Measurements from ENCODE around the gene ARID5B. TPM values are rescaled to one million over a fixed set of nuclear protein-coding genes. Genes with fewer than 3 reads are reported as not detected.

Gene ARID5B
- total and polyA plus RNA-seq, 2 of the 4 experiments (the other 2 are of a cell fraction): 41.0 to 125 TPM

GRCh38 chr10:62039954-62040353 is 138.5 kb downstream of the ARID5B start (continued):
- TF ChIP-seq BHLHE40 (IDR thresholded peaks at IDR 0.05; ENCODE audit: low read depth, low read length): no peak

DNA sequence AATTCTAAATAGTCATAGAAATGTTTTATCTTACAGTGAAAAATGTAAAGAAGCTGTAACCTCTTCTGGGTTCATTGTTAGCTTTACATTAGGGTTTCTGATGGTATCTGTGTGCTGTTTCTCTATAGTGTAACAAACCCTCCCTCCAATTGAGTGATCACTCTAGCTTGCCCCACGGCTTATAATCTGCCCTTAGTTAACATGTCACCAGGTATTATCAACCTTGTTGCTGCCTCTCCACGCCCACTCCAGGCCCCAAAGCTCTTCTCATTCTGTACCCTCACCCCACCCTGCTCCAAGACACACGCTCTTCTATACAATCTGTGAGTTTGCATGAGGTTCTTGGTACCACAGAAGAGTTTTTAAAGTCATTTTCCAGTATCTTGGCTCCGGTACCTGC is 139.4 kb downstream of the ARID5B start:
- H2BK120ac ChIP-seq (ENCODE audit: low read depth, low read length): peak overlapping the region; percentile 92
- H3K4me3 ChIP-seq (ENCODE audit: insufficient read depth, low read depth, low read length): no peak overlapping the region
- H3K23ac ChIP-seq (ENCODE audit: low read depth, low read length): peak overlapping the region; percentile 79
- H4K91ac ChIP-seq (ENCODE audit: insufficient read depth, low read depth, low read length): peak overlapping the region; percentile 85
- no peak for ATAC-seq (ENCODE audit: low read depth)
- no peak for DNase-seq
- H3K9me1 ChIP-seq (ENCODE audit: insufficient read depth, low read length): peaks cover 28% of the 10 kb centered on the region
- H3K14ac ChIP-seq (replicated peaks; ENCODE audit: low read depth, low read length): peak overlapping the region; percentile 90
- peak overlapping the region; percentile 89 for H3K4ac ChIP-seq (ENCODE audit: low read depth, low read length)
- BruUV-seq (replicated peaks): no TSS peak
- ChIA-PET CTCF (interaction anchor here (1.1 kb wide), 1 partner anchor 208 kb away, joined by 4 read pairs; no protein-coding TSS in a partner anchor), POLR2A (ENCODE audit: unreplicated experiment) (interaction anchor here (0.7 kb wide), 1 partner anchor 10 kb away, joined by 4 read pairs; no protein-coding TSS in a partner anchor)
- H3K27ac ChIP-seq (ENCODE audit: insufficient read depth, low read length): peak overlapping the region; percentile 72
- no peak overlapping the region for H3K9ac ChIP-seq (ENCODE audit: low read depth, low read length)
- H4K8ac ChIP-seq (ENCODE audit: low read depth in 2 of 2, low read length in 2 of 2): peak overlapping the region in 1 of 2 experiments; percentile 86; a peak in 2 of 4 replicates
- peak overlapping the region; percentile 87 for H2BK20ac ChIP-seq (ENCODE audit: low read depth, low read length)
- H2BK15ac ChIP-seq (ENCODE audit: low read depth, low read length): peak overlapping the region; percentile 41
- peaks cover 30% of the 10 kb centered on the region for H3K4me1 ChIP-seq (ENCODE audit: control insufficient read depth, insufficient read depth, low read length)
- H3K9me3 ChIP-seq (ENCODE audit: control insufficient read depth, insufficient read depth, low read length): no peaks in the 10 kb centered on the region
- in situ Hi-C loops (cut with MboI; ENCODE audit: low sequenced_read_pairs) (loop anchor here (25.0 kb wide), 3 partner anchors 546 to 1229 kb away; partner anchors contain the start of genes ADO and EGR2), dilution Hi-C loops (cut with HindIII; ENCODE audit: low sequenced_read_pairs, unreplicated experiment) (no loop called here), intact Hi-C loops (cut with micrococcal nuclease) (loop anchor here (10.0 kb wide), 2 partner anchors 764 to 1076 kb away; partner anchors contain the start of gene ADO)
- no peaks in the 10 kb centered on the region for H3K27me3 ChIP-seq (ENCODE audit: control insufficient read depth, insufficient read depth, low read length)
- peak overlapping the region; percentile 81 for H2AK5ac ChIP-seq (ENCODE audit: low read depth, low read length)
- no peak overlapping the region for H2AFZ ChIP-seq (replicated peaks; ENCODE audit: low read length, poor library complexity)
- H3K79me1 ChIP-seq (ENCODE audit: low read depth in 1 of 2, low read length in 2 of 2): peaks cover 29 to 66% of the 10 kb centered on the region in 2 experiments
- H4K5ac ChIP-seq (ENCODE audit: low read depth, low read length): peak overlapping the region; percentile 97
- H4K20me1 ChIP-seq (ENCODE audit: insufficient read depth, low read length): no peaks in the 10 kb centered on the region; the same call in 1 of the 2 replicates
- H2AK9ac ChIP-seq (replicated peaks; ENCODE audit: low read depth, low read length, poor library complexity): no peak overlapping the region
- H3K36me3 ChIP-seq (ENCODE audit: control insufficient read depth, insufficient read depth, low read length): peaks cover 4% of the 10 kb centered on the region
- peak overlapping the region; percentile 10; the same call in 1 of the 2 replicates for H3K4me2 ChIP-seq (ENCODE audit: low read depth, low read length)
- WGBS, 2 experiments (ENCODE audit: extremely low coverage in 2 of 2, insufficient read length in 1 of 2): 20% methylated on average over 1 of the region's 4 CpGs; no CpG with 5 or more reads in 1 of the 2 experiments
- H2BK5ac ChIP-seq (ENCODE audit: low read depth, low read length, poor library complexity, severe bottlenecking): peak overlapping the region; percentile 92
- H3K56ac ChIP-seq (ENCODE audit: extremely low read depth, insufficient read depth, low read length): peak overlapping the region; percentile 30; the same call in 1 of the 2 replicates
- TF ChIP-seq ELK1 (IDR thresholded peaks at IDR 0.05; ENCODE audit: borderline replicate concordance, low read depth, low read length): no peak
- no peak for TF ChIP-seq CHD1 (IDR thresholded peaks at IDR 0.05; ENCODE audit: low read depth, low read length)
- no peak for TF ChIP-seq FOS (IDR thresholded peaks at IDR 0.05; ENCODE audit: low read depth, low read length)
- TF ChIP-seq RAD21 (IDR thresholded peaks at IDR 0.05; ENCODE audit: low read length): no peak
- TF ChIP-seq NFE2L2 (IDR thresholded peaks at IDR 0.05; ENCODE audit: low read depth, low read length): no peak
- TF ChIP-seq MAFK (IDR thresholded peaks at IDR 0.05; ENCODE audit: low read depth, low read length): no peak
- TF ChIP-seq MAZ (IDR thresholded peaks at IDR 0.05; ENCODE audit: borderline replicate concordance, low read depth, low read length): no peak
- TF ChIP-seq, protein P1, sequence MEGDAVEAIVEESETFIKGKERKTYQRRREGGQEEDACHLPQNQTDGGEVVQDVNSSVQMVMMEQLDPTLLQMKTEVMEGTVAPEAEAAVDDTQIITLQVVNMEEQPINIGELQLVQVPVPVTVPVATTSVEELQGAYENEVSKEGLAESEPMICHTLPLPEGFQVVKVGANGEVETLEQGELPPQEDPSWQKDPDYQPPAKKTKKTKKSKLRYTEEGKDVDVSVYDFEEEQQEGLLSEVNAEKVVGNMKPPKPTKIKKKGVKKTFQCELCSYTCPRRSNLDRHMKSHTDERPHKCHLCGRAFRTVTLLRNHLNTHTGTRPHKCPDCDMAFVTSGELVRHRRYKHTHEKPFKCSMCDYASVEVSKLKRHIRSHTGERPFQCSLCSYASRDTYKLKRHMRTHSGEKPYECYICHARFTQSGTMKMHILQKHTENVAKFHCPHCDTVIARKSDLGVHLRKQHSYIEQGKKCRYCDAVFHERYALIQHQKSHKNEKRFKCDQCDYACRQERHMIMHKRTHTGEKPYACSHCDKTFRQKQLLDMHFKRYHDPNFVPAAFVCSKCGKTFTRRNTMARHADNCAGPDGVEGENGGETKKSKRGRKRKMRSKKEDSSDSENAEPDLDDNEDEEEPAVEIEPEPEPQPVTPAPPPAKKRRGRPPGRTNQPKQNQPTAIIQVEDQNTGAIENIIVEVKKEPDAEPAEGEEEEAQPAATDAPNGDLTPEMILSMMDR (conservative IDR thresholded peaks at IDR 0.05; ENCODE audit: low read depth, low read length): no peak
- peak overlapping the region; percentile 96 for H3K18ac ChIP-seq (ENCODE audit: low read depth, low read length)
